WTC11 (cell line): ENCODE data around the gene ZFP3.
"Not testable (repeated sequence)": the region's sequence is repeated elsewhere in the genome, so short reads cannot be mapped to it uniquely, and the experiment has no call there.

Experiments
- ATF3 ChIP-seq: sonication (generic); formaldehyde crosslinking; conservative IDR thresholded peaks from 2 replicates; pipeline ENCODE4 v1.8.1; 2022; ENCODE audit warnings: mild to moderate bottlenecking, missing genetic modification reagents
- CTCF ChIP-seq: fragments of 200-600 bp; IDR thresholded peaks from 2 replicates; pipeline ENCODE4 v1.8.0; 2022; ENCODE audit warnings: antibody characterized with exemption
- E2F4 ChIP-seq: sonication (generic); formaldehyde crosslinking; IDR thresholded peaks from 2 replicates; pipeline ENCODE4 v1.8.1; 2022; ENCODE audit warnings: low read depth, mild to moderate bottlenecking, moderate library complexity, missing genetic modification reagents, borderline replicate concordance
- JUN ChIP-seq: sonication (generic); formaldehyde crosslinking; IDR thresholded peaks from 2 replicates; pipeline ENCODE4 v1.8.0; 2023; ENCODE audit warnings: mild to moderate bottlenecking, missing genetic modification reagents
- KAT7 ChIP-seq: sonication (generic); formaldehyde crosslinking; IDR thresholded peaks from 2 replicates; pipeline ENCODE4 v1.8.1; 2023; ENCODE audit warnings: missing genetic modification reagents, mild to moderate bottlenecking, borderline replicate concordance
- MAX ChIP-seq: sonication (generic); formaldehyde crosslinking; IDR thresholded peaks from 2 replicates; pipeline ENCODE4 v1.8.0; 2022; ENCODE audit warnings: mild to moderate bottlenecking, missing genetic modification reagents
- NR1H2 ChIP-seq: sonication (generic); formaldehyde crosslinking; IDR thresholded peaks from 2 replicates; pipeline ENCODE4 v1.9.0; 2021; ENCODE audit warnings: mild to moderate bottlenecking, moderate library complexity, missing genetic modification reagents
- TEAD1 ChIP-seq: sonication (generic); formaldehyde crosslinking; IDR thresholded peaks from 2 replicates; pipeline ENCODE4 v1.8.0; 2022; ENCODE audit warnings: mild to moderate bottlenecking, missing genetic modification reagents
- ZNF219 ChIP-seq: sonication (generic); formaldehyde crosslinking; IDR thresholded peaks from 2 replicates; pipeline ENCODE4 v1.8.0; 2023; ENCODE audit warnings: missing genetic modification reagents, mild to moderate bottlenecking, borderline replicate concordance

GRCh38 chr17:5138198-5138544, 59.9 kb downstream of the ZFP3 start:
- not testable (repeated sequence) for TF ChIP-seq MAX; CTCF; KAT7; ZNF219 (CRISPR knock-in tag); NR1H2 (CRISPR knock-in tag); TEAD1; E2F4 (CRISPR knock-in tag); ATF3 (CRISPR knock-in tag); JUN (CRISPR knock-in tag)
